ENCODE measurements around the gene PADI4.

PADI4 gene

DNA sequence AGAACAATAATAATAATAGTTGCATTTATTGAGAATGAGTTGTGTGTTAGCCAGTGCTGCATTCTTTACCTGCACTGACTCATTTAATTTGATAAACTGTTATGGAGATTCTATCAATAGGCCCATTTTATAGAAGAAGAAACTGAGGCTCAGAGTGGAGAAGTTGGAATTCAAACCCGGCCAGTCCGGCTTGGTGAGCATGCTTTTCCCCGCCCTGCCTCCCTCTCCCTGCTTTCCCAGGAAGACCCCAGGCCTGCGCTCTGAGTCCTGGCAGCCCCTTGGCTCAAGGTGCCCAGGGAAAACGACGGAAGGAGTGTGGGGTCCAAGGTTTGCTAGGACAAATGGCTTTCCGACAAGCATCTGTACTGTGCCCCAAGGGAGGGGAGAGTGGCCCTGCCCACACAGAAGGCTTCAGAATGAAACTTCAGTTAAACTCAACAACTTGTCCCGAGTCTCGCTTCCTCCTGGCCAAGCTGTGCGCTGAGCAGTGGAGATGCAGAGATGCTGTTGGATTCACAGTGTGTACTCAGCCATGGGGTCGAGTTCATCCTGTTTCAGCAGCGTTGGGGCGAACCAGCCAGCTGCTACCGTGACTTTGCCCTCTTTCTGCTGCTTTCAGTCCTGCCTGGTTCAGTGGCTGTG is 40.7 kb downstream of the PADI4 start:
- DNase-seq (ENCODE audit: low read depth in 3 of 3), result no peak

DNA sequence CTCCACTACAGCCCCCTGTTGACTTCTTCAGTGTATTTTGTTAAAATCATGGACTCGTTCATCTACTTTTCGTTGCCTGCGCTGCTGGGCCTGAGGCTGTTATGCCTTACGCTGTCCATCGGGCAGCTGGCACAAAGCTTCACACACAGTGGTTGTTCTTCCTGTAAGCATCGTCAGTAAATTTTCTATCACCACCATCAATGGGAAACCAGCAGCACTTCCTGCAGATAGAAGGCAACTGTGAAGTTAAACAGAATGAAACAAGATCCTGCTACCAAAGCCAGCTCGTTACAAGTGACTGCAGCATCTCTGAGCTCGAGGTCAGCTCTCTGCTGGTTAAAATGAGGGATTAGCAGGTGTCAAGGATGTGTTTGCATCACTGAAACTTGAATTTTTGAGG is 42.1 kb downstream of the PADI4 start:
- DNase-seq (ENCODE audit: low read depth in 3 of 3), result no peak

DNA sequence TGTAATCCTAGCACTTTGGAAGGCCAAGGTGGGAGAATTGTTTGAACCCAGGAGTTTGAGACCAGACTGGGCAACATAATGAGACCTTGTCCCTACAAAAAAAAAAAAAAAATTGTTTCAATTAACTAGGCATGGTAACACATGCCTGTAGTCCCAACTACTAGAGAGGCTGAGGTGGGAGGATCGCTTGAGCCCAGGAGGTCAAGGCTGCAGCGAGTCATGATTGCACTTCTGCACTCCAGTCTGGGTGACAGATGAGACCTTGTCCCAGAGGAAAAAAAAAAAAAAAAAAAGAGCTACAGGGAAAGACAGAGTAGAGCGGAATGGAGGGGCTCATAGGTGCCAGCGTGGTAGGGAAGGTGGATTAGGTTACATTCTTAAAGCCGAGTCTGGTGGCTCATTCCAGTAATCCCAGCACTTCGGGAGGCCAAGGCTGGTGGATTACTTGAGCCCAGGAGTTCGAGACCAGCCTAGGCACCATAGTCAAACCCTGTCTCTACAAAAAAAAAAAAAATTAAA is 43.0 kb downstream of the PADI4 start:
- no peak for DNase-seq (ENCODE audit: low read depth in 3 of 3)

DNA sequence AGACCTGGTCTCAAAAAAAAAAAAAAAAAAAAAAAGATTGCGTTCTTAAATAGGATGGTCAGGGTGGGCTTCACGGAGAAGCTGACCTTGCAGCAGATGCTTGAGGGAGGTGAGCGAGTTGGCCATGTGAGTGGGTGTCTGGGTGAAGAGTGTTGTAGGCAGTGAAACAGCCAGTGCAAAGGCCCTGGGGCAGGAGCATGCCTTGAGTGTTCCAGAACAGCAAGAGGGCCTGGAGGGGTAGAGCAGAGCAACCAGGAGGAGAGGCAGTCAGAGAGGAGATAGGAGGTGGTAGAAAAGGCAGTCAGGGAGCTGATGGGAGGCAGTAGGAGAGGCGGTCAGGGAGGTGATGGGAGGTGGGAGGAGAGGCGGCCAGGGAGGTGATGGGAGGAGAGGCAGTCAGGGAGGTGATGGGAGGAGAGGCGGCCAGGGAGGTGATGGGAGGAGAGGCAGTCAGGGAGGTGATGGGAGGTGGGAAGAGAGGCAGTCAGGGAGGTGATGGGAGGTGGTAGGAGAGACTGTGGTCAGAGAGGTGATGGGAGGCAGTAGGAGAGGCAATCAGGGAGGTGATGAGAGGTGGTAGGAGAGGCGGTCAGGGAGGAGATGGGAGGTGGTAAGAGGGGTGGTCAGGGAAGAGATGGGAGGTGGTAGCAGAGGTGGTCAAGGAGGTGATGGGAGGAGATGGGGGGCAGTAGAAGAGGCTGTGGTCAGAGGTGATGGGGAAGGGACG is 43.8 kb downstream of the PADI4 start:
- DNase-seq (ENCODE audit: low read depth in 3 of 3), result no peak

DNA sequence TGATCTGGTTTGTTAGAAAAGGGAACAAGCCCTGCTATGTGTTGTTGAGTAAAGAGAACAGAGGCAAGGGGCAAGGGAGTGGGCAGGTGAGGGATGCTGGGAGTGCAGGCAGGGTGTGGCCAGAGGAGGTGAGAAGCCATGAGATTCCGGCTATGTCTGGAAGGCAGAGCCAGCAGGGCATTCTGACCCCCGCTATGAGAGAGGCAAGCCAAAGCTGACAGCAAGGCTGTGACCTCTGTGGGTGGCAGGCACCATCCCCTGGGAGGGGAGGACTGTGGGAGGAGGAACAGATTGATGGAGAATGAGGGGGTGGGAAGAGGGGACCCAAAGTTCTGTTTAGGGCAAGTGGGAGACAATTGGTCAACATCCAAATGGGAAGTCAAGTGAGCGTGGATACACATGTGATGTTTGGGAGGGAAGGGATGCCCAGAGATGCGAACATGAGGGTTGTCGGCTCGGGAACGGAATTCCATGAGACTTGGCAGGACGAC is 44.5 kb downstream of the PADI4 start:
- no peak for DNase-seq (ENCODE audit: low read depth in 3 of 3)

DNA sequence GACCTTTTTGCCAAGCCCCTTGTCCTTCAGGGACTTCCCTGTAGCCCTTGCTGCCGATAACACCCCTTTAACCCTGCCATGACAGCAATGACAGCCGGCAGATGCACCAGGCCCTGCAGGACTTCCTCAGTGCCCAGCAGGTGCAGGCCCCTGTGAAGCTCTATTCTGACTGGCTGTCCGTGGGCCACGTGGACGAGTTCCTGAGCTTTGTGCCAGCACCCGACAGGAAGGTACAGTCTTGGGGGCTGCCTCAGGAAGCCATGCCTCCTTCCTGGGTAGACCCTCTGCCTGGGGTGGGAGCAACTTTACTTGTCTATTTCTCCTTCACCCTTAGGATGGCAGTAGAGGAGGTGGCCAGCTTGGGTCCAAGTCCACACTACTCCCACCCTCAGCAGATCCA is 47.9 kb downstream of the PADI4 start:
- no peak for DNase-seq (ENCODE audit: low read depth in 3 of 3)

DNA sequence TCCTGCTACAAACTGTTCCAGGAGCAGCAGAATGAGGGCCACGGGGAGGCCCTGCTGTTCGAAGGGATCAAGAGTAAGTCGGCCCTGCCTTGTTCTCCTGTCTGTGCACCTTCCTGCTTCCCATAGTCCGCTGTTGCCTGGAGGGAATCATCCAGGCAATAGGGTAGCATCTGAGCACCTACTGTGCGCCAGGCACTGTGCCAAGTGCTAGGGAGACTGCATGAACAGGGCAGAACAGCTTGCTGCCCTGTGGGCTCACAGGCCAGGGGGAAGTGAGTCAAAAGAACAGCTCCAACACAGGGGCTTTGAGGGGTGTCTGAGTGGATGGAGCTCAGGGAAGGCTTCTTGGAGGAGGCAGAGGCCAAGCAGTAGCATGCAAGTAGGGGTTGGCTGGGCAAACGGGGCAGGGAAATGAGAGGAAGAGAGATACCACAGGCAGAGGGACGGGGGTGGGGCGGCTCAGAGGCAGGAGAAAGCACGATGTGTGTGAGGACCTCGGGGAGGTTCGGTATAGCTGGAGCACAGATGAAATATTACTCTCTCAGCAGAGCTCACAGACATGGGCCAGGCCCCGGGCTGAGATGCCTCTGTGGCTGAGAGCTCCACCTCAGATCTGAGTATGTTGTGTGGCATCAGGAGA is 48.5 kb downstream of the PADI4 start:
- DNase-seq (ENCODE audit: low read depth in 3 of 3), result no peak

DNA sequence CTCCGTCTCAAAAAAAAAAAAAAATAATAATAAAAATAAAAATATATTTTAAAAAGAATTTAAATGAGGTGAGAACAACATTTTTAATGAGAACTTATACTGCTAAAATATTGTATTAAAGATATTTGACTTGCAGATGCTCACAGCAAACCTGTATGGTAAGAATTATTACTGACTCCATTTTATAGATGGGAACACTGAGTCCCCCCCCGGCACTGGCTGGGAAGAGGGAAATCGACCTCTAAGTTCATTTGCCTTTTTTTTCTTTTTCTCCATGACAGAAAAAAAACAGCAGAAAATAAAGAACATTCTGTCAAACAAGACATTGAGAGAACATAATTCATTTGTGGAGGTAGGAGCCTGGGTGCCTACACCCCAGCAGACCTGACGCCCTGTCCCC is 50.6 kb downstream of the PADI4 start:
- no peak for DNase-seq (ENCODE audit: low read depth in 3 of 3)

DNA sequence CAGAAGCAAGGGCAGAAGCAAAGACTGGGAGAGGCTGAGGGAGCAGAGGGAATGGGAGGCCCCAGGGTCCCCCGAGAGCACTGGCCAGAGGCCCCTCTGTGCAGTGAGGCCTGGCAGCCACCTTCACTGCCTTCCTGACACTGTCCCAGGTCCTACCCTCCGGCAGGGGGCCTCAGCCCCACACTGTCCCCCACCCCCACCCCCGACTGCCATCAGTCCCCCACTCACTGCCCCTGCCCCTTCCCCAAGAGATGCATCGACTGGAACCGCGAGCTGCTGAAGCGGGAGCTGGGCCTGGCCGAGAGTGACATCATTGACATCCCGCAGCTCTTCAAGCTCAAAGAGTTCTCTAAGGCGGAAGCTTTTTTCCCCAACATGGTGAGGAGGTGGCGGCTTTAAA is 51.0 kb downstream of the PADI4 start:
- no peak for DNase-seq (ENCODE audit: low read depth in 3 of 3)

DNA sequence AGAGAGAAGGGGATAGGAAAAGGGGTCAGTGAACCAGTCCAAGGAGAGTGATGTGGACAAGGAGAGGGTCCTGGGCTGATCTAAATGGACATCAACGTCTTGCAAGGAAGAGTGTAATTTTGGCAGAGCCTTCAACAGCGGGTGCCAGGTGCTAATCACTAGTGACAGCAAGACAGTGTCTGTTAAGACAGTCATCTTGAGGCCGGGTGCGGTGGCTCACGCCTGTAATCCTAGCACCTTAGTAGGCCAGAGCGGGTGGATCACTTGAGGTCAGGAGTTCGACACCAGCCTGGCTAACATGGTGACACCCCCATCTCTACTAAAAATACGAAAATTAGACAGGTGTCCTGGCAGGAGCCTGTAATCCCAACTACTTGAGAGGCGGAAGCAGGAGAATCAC is 51.8 kb downstream of the PADI4 start:
- no peak for DNase-seq (ENCODE audit: low read depth in 3 of 3)

DNA sequence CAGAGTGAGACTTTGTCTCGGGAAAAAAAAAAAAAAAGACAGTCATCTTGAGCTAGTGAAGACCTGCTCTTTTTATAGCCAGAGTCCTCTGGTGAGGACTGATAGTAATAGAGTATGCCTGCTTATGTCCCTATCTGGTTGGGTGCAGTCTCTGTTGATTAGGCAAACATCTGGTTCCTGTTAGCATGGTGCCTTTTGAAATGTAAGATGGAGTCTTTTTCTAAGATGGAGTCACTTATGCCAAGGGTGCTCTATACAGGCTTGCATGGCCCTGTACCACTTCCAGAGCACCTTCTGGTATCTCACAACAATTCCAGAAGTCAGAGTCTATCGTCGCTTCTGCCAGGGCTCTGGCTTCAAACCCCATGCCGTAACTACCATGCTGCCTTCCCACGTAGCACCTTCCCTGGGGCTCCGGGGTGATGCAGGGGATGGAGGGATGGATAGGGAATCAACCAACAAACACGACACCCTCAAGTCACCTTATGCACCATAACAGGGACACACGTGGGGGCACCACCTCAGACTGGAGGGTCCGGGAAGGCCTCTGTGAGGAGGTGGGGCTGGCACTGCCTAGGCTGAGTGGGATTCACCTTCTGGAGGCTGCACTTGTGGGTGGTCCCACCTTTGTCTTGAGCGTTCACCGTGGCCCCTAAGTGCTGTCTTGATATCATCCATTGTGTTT is 52.4 kb downstream of the PADI4 start:
- no peak for DNase-seq (ENCODE audit: low read depth in 3 of 3)

DNA sequence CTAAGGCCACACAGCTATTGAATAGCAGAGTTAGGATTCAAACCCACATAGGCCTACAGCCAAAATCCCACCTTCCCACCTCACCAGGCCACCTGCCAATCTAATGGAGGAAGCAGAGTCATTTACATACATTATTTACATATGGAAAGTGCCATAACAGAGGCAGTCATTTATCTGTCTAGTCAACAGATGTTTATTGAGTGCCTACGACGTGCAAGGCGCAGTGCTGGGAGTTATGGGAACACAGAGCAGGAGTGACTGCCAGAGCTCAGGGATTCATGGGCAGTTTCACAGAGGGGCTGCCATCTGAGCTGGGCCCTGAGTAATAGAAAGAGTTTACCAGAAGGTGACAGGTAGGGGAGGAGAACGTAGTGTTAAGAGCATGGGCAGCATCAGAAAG is 53.7 kb downstream of the PADI4 start:
- DNase-seq (ENCODE audit: low read depth in 3 of 3), result no peak

DNA sequence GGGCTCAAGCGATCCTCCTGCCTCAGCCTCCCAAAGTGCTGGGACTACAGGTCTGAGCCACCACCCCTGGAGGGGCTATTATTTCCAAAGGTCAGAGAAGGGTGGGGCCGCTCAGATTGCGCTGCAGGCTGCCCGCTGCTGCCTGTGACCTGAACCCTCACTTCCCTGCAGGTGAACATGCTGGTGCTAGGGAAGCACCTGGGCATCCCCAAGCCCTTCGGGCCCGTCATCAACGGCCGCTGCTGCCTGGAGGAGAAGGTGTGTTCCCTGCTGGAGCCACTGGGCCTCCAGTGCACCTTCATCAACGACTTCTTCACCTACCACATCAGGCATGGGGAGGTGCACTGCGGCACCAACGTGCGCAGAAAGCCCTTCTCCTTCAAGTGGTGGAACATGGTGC is 55.4 kb downstream of the PADI4 start:
- no peak for DNase-seq (ENCODE audit: low read depth in 3 of 3)

DNA sequence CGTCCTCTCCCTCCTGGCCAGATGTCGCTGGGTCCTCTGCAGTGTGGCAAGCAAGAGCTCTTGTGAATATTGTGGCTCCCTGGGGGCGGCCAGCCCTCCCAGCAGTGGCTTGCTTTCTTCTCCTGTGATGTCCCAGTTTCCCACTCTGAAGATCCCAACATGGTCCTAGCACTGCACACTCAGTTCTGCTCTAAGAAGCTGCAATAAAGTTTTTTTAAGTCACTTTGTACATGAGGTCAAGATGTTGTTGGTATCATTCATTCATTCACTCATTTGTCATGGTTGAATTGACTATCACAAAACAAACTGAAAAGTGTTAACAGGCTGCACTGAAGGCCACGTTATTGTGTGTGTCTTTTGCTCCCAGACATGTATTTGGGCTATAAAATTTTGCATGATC is 55.8 kb downstream of the PADI4 start:
- DNase-seq (ENCODE audit: low read depth in 3 of 3), result no peak

DNA sequence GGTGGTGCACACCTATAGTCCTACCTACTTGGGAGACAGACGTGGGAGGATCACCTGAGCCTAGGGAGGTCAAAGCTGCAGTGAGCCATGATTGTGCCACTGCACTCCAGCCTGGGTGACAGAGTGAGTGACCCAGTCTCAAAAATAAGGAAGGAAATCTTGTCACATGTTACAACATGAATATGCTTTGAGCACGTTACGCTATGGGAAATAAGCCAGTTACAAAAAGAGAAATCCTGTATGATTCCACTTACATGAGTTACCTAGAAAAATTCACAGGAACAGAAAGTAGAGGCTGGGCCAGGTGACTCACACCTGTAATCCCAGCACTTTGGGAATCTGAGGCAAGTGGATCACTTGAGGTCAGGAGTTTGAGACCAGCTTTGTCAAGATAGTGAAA is 57.3 kb downstream of the PADI4 start:
- no peak for DNase-seq (ENCODE audit: low read depth in 3 of 3)

DNA sequence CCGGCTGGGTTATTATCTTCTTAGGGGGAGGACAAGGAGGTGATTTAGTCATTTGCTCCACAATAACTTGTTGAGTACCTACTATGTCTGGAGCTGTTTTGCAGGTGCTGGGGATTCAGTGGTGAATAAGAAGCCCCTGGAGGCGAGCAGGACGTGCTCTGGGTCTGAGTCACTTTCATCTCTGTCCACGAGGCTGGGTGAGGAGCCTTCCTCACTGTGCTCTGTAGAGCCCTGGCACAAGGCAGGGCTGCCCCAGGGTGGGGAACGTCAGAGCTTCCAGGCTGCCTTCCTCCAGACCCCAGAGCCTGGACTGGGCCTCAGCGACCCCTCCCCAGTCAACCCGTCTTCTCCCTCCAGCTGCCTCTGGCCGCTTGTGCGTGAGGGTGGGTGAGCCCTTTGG is 61.5 kb downstream of the PADI4 start:
- DNase-seq (ENCODE audit: low read depth in 3 of 3), result no peak

DNA sequence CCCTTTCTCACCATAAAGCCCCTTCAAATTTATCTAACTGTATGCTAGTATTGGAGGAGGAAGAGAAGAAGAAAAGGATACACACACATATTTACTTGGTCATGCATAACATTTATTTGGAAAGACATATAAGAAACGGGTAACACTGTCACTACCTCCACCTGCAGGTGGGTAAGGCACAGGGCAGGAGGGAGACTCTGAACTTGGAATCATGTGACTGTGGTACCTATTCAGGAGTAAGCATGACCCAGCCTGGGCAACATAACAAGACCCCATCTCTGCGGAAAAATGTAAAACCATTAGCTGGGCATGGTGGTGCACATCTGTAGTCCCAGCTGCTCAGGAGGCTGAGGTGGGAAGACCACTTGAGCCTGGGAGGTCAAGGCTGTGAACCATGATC is 62.6 kb downstream of the PADI4 start:
- DNase-seq (ENCODE audit: low read depth in 3 of 3), result no peak

DNA sequence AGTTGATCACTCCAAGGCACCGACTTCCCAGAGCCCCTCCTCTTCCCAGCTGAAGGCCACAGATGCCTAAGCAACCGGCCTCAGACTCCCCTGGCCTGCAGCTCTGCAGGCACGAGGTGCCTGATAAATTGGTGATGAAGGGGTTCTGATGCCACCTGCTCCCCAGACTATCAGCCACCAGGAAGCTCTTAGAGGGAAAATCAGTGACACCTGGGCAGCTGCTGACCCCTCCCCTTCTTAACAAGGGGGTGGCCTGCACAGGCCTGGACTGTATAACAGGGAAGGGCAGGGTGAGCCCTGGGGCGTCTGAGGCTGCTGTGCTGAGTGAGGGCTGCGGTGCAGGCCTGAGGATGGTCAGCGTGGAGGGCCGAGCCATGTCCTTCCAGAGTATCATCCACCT is 63.9 kb downstream of the PADI4 start, which contains the start of gene PADI6:
Gene PADI6, plus strand, starts transcription at position 301 of the 400 bp plus-strand sequence. Its CDS starts 50 bp downstream, at position 351.
- no peak for DNase-seq (ENCODE audit: low read depth in 3 of 3)

DNA sequence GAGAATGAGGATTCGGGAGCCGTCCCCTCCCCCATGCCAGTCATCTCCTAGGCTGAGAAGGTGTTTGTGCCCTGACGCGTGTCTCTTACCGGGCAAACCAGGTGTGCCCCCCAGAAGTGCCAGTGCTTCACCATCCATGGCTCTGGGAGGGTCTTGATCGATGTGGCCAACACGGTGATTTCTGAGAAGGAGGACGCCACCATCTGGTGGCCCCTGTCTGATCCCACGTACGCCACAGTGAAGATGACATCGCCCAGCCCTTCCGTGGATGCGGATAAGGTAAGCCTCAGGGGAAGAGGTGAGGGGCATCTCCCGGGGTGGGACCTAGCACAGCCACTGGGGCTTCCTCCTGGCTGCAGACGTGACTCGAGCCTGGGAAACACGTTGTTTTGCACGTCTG is 65.0 kb downstream of the PADI4 start:
- no peak for DNase-seq (ENCODE audit: low read depth in 3 of 3)

DNA sequence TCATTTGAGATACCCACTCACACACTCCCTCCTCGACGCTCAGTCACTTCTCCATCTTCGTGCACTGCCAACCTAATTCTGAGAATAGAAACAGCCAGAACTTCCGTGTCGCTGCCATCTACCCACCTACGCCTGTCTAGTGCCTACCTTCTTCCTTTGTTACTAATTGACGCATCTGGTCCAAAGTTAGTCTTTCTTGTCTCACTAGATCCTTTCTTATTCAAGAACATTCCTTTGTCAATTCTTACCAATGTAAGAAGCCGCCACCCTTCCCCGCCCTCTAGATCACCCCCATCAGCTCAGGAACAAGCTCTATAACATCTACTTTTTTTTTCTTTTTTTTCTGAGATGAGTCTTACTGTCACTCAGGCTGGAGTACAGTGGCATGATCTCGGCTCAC is 67.7 kb downstream of the PADI4 start:
- no peak for DNase-seq (ENCODE audit: low read depth in 3 of 3)

DNA sequence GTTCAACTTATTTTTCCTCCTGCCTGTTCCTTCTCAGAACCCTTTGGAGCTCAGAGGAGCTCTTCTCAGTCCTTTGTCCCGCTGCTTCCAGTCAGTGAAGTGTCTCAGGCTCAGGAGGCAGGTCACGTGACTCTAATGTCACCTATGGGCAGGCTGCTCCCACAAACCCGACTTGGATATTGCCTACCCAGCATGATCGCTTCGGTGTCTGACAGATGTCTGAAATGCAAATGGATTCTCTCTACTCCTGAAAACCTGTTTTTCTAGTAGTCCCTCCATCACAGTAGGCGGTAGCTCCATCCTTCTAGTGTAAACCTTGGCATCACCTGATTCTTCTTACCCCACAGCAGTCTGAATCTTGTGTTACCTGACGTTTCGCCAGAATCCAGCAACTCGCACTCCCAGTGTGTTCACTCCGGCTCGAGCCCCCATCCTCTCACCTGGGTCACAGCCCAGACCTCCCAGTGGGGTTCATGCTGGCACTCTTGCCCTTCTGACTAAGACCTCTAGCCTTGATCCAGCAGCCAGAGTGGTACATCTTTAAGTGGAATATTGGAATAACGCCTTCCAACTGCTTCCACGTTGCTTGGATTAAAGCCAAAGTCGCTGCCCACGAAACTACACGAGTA is 69.4 kb downstream of the PADI4 start:
- no peak for DNase-seq (ENCODE audit: low read depth in 3 of 3)

DNA sequence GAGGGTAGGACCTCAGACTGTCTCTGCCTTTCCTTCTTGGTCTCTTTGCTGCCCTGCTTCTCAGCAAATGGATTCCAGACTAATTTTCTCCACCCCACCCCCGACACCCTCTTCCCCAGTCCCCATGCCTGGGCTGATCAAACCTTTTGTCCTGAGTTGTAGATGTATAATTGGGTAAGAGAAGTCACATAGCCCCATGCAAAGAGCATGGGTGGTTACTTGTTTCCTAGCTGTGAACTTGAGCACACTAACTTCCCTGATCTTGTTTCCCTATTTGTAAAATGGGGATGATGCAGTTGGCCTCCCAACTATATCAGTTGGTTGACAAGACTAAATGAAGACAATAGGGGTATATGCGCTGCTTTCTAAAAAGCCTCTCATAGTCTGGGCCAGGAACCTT is 73.2 kb downstream of the PADI4 start:
- DNase-seq (ENCODE audit: low read depth in 3 of 3), result no peak
